Osteocyte (in vitro differentiated cells): ENCODE results near the gene VARS2. TPM values are rescaled to one million over a fixed set of nuclear protein-coding genes. Genes with fewer than 3 reads are reported as not detected.

Experiments
- DNase-seq: peaks from one replicate; pipeline ENCODE4 v3.0.0; 2021; ENCODE audit warnings: mixed read lengths; ENCODE audit not compliant: unreplicated experiment; ENCODE audit errors: extremely low spot score
- H3K27ac Mint-ChIP-seq: one replicate; pipeline ENCODE4 v1.8.0; 2021; ENCODE audit warnings: mild to moderate bottlenecking, mixed read lengths; ENCODE audit not compliant: unreplicated experiment
- H3K27me3 Mint-ChIP-seq: one replicate; pipeline ENCODE4 v1.8.0; 2021; ENCODE audit warnings: mixed read lengths; ENCODE audit not compliant: unreplicated experiment
- H3K36me3 Mint-ChIP-seq: one replicate; pipeline ENCODE4 v1.8.0; 2021; ENCODE audit warnings: mixed read lengths; ENCODE audit not compliant: unreplicated experiment
- H3K4me1 Mint-ChIP-seq: one replicate; pipeline ENCODE4 v1.8.0; 2021; ENCODE audit warnings: mixed read lengths; ENCODE audit not compliant: unreplicated experiment
- H3K4me3 Mint-ChIP-seq: one replicate; pipeline ENCODE4 v1.8.0; 2021; ENCODE audit warnings: mild to moderate bottlenecking, moderate library complexity, mixed read lengths; ENCODE audit not compliant: unreplicated experiment
- H3K9me3 Mint-ChIP-seq: one replicate; pipeline ENCODE4 v1.8.0; 2021; ENCODE audit warnings: mixed read lengths; ENCODE audit not compliant: unreplicated experiment
- CTCF ChIP-seq: fragments of 200-600 bp; sonication (generic); IDR thresholded peaks from 2 replicates; pipeline ENCODE4 v1.5.0; 2021; ENCODE audit warnings: antibody characterized with exemption, mild to moderate bottlenecking, moderate library complexity
- total RNA-seq: library from RNA; stranded (reverse); gene quantifications from 2 replicates; pipeline ENCODE4 v1.2.1, GENCODE V29; 2021

VARS2 gene
- total RNA-seq, 1 donor from 2014 or later: 46.4 TPM

DNA sequence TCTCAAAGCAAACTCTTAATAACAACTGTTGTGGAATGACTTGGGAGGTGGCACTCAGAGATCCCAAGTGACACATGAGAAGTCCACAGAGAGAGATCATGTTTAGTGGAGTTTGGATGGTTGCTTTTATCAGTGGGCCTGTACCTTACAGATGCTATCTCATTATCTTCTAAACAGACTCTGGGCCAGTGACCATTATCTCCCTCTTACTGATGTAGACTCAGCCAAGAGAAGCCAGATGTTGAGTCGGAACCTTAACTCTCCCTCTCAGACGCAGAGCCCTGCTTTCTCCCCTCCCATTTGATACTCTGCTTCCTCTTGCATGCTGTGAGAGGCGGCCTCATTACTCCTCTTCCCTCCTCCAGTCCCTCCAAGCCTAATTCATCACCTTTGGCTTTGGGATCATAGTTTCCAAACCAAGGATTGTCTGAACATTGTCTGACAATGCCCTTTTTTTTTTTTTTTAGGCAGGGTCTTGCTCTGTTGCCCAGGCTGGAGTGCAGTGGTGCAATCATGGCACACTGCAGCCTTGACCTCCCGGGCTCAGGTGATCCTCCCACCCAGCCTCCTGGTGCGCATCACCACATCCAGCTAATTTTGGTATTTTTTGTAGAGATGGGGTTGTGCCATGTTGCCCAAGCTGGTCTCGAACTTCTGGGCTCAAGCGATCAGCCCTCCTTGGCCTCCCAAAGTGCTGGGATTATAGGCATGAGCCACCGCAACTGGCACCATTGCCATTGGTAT lies 34.2 kb upstream of the VARS2 start:
- Mint-ChIP-seq H3K4me1 (peaks cover 67% of the 10 kb centered on the region), H3K27ac (no peak overlapping the region), H3K4me3 (no peak overlapping the region), H3K36me3 (no peaks in the 10 kb centered on the region), H3K9me3 (no peaks in the 10 kb centered on the region), H3K27me3 (no peaks in the 10 kb centered on the region)
- no peak for TF ChIP-seq CTCF
- no peak for DNase-seq

- H3K36me3 Mint-ChIP-seq: no peaks in the 10 kb centered on the region
- no peak for TF ChIP-seq CTCF
- peaks cover 66% of the 10 kb centered on the region for H3K4me1 Mint-ChIP-seq
- H3K4me3 Mint-ChIP-seq: no peak overlapping the region
- H3K27ac Mint-ChIP-seq: peak overlapping the region; percentile 92
- DNase-seq: no peak
- H3K27me3 Mint-ChIP-seq: no peaks in the 10 kb centered on the region
- H3K9me3 Mint-ChIP-seq: no peaks in the 10 kb centered on the region
Measured at GRCh38 chr6:30880698-30881252, 33.3 kb upstream of the VARS2 start.

GRCh38 chr6:30881392-30882203 lies 32.4 kb upstream of the VARS2 start:
- Mint-ChIP-seq H3K4me1 (peaks cover 66% of the 10 kb centered on the region), H3K9me3 (no peaks in the 10 kb centered on the region), H3K27ac (peak overlapping the region; percentile 92), H3K36me3 (no peaks in the 10 kb centered on the region), H3K4me3 (peak overlapping the region; percentile 8), H3K27me3 (no peaks in the 10 kb centered on the region)
- DNase-seq: no peak
- no peak for TF ChIP-seq CTCF

- no peak for DNase-seq
- TF ChIP-seq CTCF: no peak
- H3K36me3 Mint-ChIP-seq: no peaks in the 10 kb centered on the region
- peak overlapping the region; percentile 92 for H3K27ac Mint-ChIP-seq
- H3K27me3 Mint-ChIP-seq: no peaks in the 10 kb centered on the region
- peaks cover 69% of the 10 kb centered on the region for H3K4me1 Mint-ChIP-seq
- H3K4me3 Mint-ChIP-seq: peak overlapping the region; percentile 8
- H3K9me3 Mint-ChIP-seq: no peaks in the 10 kb centered on the region
Measured at GRCh38 chr6:30882204-30882758, 31.8 kb upstream of the VARS2 start.
